ENCODE results near the gene IRX6. TPM values are rescaled to one million over a fixed set of nuclear protein-coding genes. Genes with fewer than 3 reads are reported as not detected.

Gene IRX6
- total RNA-seq, 2 donors from 2014 or later = 0.66 TPM; not detected in 1

- H3K27ac ChIP-seq = no peak overlapping the region
- H3K36me3 ChIP-seq (replicated peaks in 1 of 2; ENCODE audit: insufficient read depth in 1 of 2, low read depth in 2 of 2) = no peaks in the 10 kb centered on the region
- intact Hi-C loops (cut with DNase I) = no loop called here
- TF ChIP-seq POLR2A (IDR thresholded peaks at IDR 0.05) (no peak), CTCF (IDR thresholded peaks at IDR 0.05) (no peak)
- no peaks in the 10 kb centered on the region for H3K4me1 ChIP-seq
- no peaks in the 10 kb centered on the region for H3K27me3 ChIP-seq
- H3K9me3 ChIP-seq = no peaks in the 10 kb centered on the region
- no peak for DNase-seq
- no peak for ATAC-seq
- 73 to 80% methylated on average over 3 of the region's 3 CpGs for WGBS, 2 donors
- H3K4me3 ChIP-seq = no peak overlapping the region
Measured at GRCh38 chr16:55351936-55352335, 27.9 kb downstream of the IRX6 start.

- TF ChIP-seq POLR2A (IDR thresholded peaks at IDR 0.05) (no peak), CTCF (IDR thresholded peaks at IDR 0.05) (no peak)
- Histone ChIP-seq H3K36me3 (replicated peaks in 1 of 2; ENCODE audit: insufficient read depth in 1 of 2, low read depth in 2 of 2) (no peaks in the 10 kb centered on the region), H3K4me3 (no peak overlapping the region), H3K9me3 (no peaks in the 10 kb centered on the region), H3K4me1 (no peaks in the 10 kb centered on the region), H3K27ac (no peak overlapping the region), H3K27me3 (no peaks in the 10 kb centered on the region)
- DNase-seq (no peak), ATAC-seq (no peak)
- 74 to 81% methylated on average over 3 of the region's 3 CpGs for WGBS, 2 donors
- intact Hi-C loops (cut with DNase I) = no loop called here
Measured at GRCh38 chr16:55357241-55357640, 33.2 kb downstream of the IRX6 start.

GRCh38 chr16:55359946-55360345, 35.9 kb downstream of the IRX6 start:
- no peak overlapping the region for H3K27ac ChIP-seq
- 70 to 75% methylated on average over 2 of the region's 2 CpGs for WGBS, 2 donors

GRCh38 chr16:55364811-55365210, 40.8 kb downstream of the IRX6 start:
- DNase-seq (no peak), ATAC-seq (no peak)
- H3K27ac ChIP-seq = no peak overlapping the region
- no peaks in the 10 kb centered on the region for H3K4me1 ChIP-seq
- 76 to 79% methylated on average over 5 of the region's 5 CpGs for WGBS, 2 donors
- no peaks in the 10 kb centered on the region for H3K36me3 ChIP-seq (replicated peaks in 1 of 2; ENCODE audit: insufficient read depth in 1 of 2, low read depth in 2 of 2)
- TF ChIP-seq CTCF (IDR thresholded peaks at IDR 0.05) = no peak
- TF ChIP-seq POLR2A (IDR thresholded peaks at IDR 0.05) = no peak
- intact Hi-C loops (cut with DNase I) = no loop called here
- no peaks in the 10 kb centered on the region for H3K9me3 ChIP-seq
- H3K27me3 ChIP-seq = no peaks in the 10 kb centered on the region
- H3K4me3 ChIP-seq = no peak overlapping the region

More at GRCh38 chr16:55359946-55360345, 35.9 kb downstream of the IRX6 start:
- ATAC-seq = no peak
- intact Hi-C loops (cut with DNase I) = no loop called here
- no peak overlapping the region for H3K4me3 ChIP-seq
- no peaks in the 10 kb centered on the region for H3K4me1 ChIP-seq
- H3K27me3 ChIP-seq = no peaks in the 10 kb centered on the region
- H3K9me3 ChIP-seq = no peaks in the 10 kb centered on the region
- H3K36me3 ChIP-seq (replicated peaks in 1 of 2; ENCODE audit: insufficient read depth in 1 of 2, low read depth in 2 of 2) = no peaks in the 10 kb centered on the region
- no peak for TF ChIP-seq CTCF (IDR thresholded peaks at IDR 0.05)
- no peak for TF ChIP-seq POLR2A (IDR thresholded peaks at IDR 0.05)
- DNase-seq = no peak

GRCh38 chr16:55367301-55367811, 43.4 kb downstream of the IRX6 start:
- Histone ChIP-seq H3K4me3 (no peak overlapping the region), H3K27ac (no peak overlapping the region), H3K36me3 (replicated peaks in 1 of 2; ENCODE audit: insufficient read depth in 1 of 2, low read depth in 2 of 2) (no peaks in the 10 kb centered on the region), H3K9me3 (no peaks in the 10 kb centered on the region), H3K4me1 (no peaks in the 10 kb centered on the region), H3K27me3 (no peaks in the 10 kb centered on the region)
- TF ChIP-seq POLR2A (IDR thresholded peaks at IDR 0.05) (no peak), CTCF (IDR thresholded peaks at IDR 0.05) (no peak)
- 41 to 48% methylated on average over 4 of the region's 4 CpGs for WGBS, 2 donors
- ATAC-seq (no peak), DNase-seq (no peak)
- intact Hi-C loops (cut with DNase I) = no loop called here
